OCI-M2 (cell line): ENCODE measurements around the gene FAM20A.
"Not testable (repeated sequence)": the region's sequence is repeated elsewhere in the genome, so short reads cannot be mapped to it uniquely, and the experiment has no call there.

Source experiments
- DNase-seq: peaks from one replicate; lab custom pipeline; 2025; ENCODE audit not compliant: unreplicated experiment; lab: John Stamatoyannopoulos, UW

FAM20A gene

GRCh38 chr17:68526548-68526947, 74.6 kb downstream of the FAM20A start:
- DNase-seq, result no peak

- DNase-seq, result no peak
Observed at GRCh38 chr17:68522266-68522665, 78.9 kb downstream of the FAM20A start.

- no peak for DNase-seq
Observed at GRCh38 chr17:68519911-68520310, 81.3 kb downstream of the FAM20A start.

- DNase-seq, result not testable (repeated sequence)
Observed at GRCh38 chr17:68519051-68519450, 82.1 kb downstream of the FAM20A start.

GRCh38 chr17:68518063-68518815, 82.9 kb downstream of the FAM20A start:
- no peak for DNase-seq

- not testable (repeated sequence) for DNase-seq
Observed at GRCh38 chr17:68517605-68518004, 83.6 kb downstream of the FAM20A start.

- DNase-seq, result no peak
Observed at GRCh38 chr17:68516732-68517131, 84.4 kb downstream of the FAM20A start.

- no peak for DNase-seq
Observed at GRCh38 chr17:68514831-68515635, 86.1 kb downstream of the FAM20A start.

- DNase-seq, result no peak
Observed at GRCh38 chr17:68513932-68514331, 87.2 kb downstream of the FAM20A start.

GRCh38 chr17:68512960-68513474, 88.2 kb downstream of the FAM20A start:
- no peak for DNase-seq

GRCh38 chr17:68512247-68512959, 88.8 kb downstream of the FAM20A start, which contains the start of gene PRKAR1A:
TSS of gene PRKAR1A (plus strand) at chr17:68512430. CDS start at chr17:68515400, 2,970 bp downstream.
- peak; percentile 48 for DNase-seq

GRCh38 chr17:68511671-68512246, 89.4 kb downstream of the FAM20A start:
- DNase-seq, result no peak

- no peak for DNase-seq
Observed at GRCh38 chr17:68511254-68511670, 89.9 kb downstream of the FAM20A start.

GRCh38 chr17:68509141-68510057, 91.8 kb downstream of the FAM20A start:
- DNase-seq, result no peak

GRCh38 chr17:68507576-68507975, 93.6 kb downstream of the FAM20A start:
- no peak for DNase-seq

GRCh38 chr17:68505951-68506350, 95.2 kb downstream of the FAM20A start:
- DNase-seq, result no peak

GRCh38 chr17:68501074-68501473, 100.1 kb downstream of the FAM20A start:
- no peak for DNase-seq

GRCh38 chr17:68499587-68499986, 101.6 kb downstream of the FAM20A start:
- no peak for DNase-seq

GRCh38 chr17:68498479-68499326, 102.5 kb downstream of the FAM20A start:
- no peak for DNase-seq
